Adrenal gland (tissue), 12 donors: Measurements from ENCODE around the gene THSD7B. TPM values are rescaled to one million over a fixed set of nuclear protein-coding genes. Genes with fewer than 3 reads are reported as not detected.

ENCODE experiments used
- DNase-seq, 7 donors: peaks; one replicate each; pipeline ENCODE4 v3.0.0-alpha.2; 2019 to 2020
- H3K27ac ChIP-seq, 5 donors: fragments of 200-600 bp; sonication (generic) in 4 of 5; 1 replicate in 3 of 5; 2 replicates in 2 of 5; pipeline versions ENCODE4 v1.5.1 to v1.8.0; 2016 to 2020; ENCODE audit warnings: mild to moderate bottlenecking in 1 of 5
- H3K27me3 ChIP-seq: fragments of 200-600 bp; 2 replicates; pipeline ENCODE4 v1.8.0; 2021
- H3K36me3 ChIP-seq, 2 donors: fragments of 200-600 bp; replicated peaks in 1 of 2; 1 replicate in 1 of 2; 2 replicates in 1 of 2; pipeline versions ENCODE4 v1.5.1 to v1.8.0; 2018 to 2022
- H3K4me1 ChIP-seq, 2 donors: fragments of 200-600 bp; replicated peaks in 1 of 2; 1 replicate in 1 of 2; 2 replicates in 1 of 2; pipeline versions ENCODE4 v1.5.1 to v1.8.0; 2018 to 2021
- H3K4me3 ChIP-seq, 4 donors: fragments of 200-600 bp; sonication (generic) in 3 of 4; one replicate each; pipeline ENCODE4 v1.5.1; 2016 to 2018
- H3K9me3 ChIP-seq, 3 donors: fragments of 200-600 bp; sonication (generic) in 1 of 3; replicated peaks in 1 of 3; 1 replicate in 2 of 3; 2 replicates in 1 of 3; pipeline versions ENCODE4 v1.5.1 to v1.8.0; 2016 to 2021
- POLR2A ChIP-seq, 2 donors: fragments of 450-650 bp; IDR thresholded peaks; one replicate each; pipeline ENCODE4 v1.6.1; 2017; ENCODE audit warnings: antibody characterized with exemption in 2 of 2, mild to moderate bottlenecking in 2 of 2, moderate library complexity in 1 of 2
- WGBS, 4 donors: extraction: QIAGEN DNeasy Blood & Tissue Kit in 2 of 4; methylation state at CpG; one replicate each; pipeline versions ENCODE4 v1.1.5 to v1.1.7; 2013 to 2017; 5-methylcytosine and 5-hydroxymethylcytosine counted together
- intact Hi-C, 2 donors: fragments of 100-400 bp; cut with DNase I; formaldehyde crosslinking; loops; one replicate each; pipeline versions ENCODE4 v1.14.1 to v1.15.0; 2022 to 2023
- polyA plus RNA-seq, 3 donors: library from polyadenylated mRNA; stranded (reverse); fragments of 200-250 nt in 2 of 3; fragments of 350-450 nt in 1 of 3; fragmentation: Illumina TruSeq in 1 of 3; extraction: RNeasy Lipid Tissue Mini Kit (QIAGEN cat#74804) in 1 of 3; gene quantifications; one replicate each; pipeline ENCODE4 v1.2.3, GENCODE V29; 2013 to 2014
- total RNA-seq, 9 donors: library from RNA; depleted of rRNA in 4 of 9; stranded (reverse); fragments of >200 nt in 4 of 9; fragments of 120-200 nt in 1 of 9; fragmentation: NEBNext Ultra II Directional in 1 of 9; extraction: Animal tissue kit (Norgen Biotek cat#: 25700) in 1 of 9; gene quantifications; one replicate each; pipeline versions ENCODE4 v1.1.0 to v1.2.4, GENCODE V29; 2013 to 2023
- TF ChIP-seq, protein P1 (sequence below), 6 experiments: fragments of 450-650 bp in 4 of 6; fragments of 200-600 bp in 2 of 6; sonication (generic) in 1 of 6; IDR thresholded peaks; 1 replicate in 5 of 6; 2 replicates in 1 of 6; pipeline versions ENCODE4 v1.5.1 to v1.8.0; 2016 to 2021; ENCODE audit warnings: antibody characterized with exemption in 6 of 6, mild to moderate bottlenecking in 2 of 6, moderate library complexity in 1 of 6
- donor health status: healthy with polysubstance abuse.
- donor health status: Bipolar disorder and iron deficiency.
- donor health status: DM: yes; HTN: yes; CAD: no.
- donor health status: DM: no; HTN: no; CAD: no.
- donor health status: DM: no; HTN: no; CAD: no.
- donor health status: DM: yes; HTN: yes; CAD: no.

THSD7B gene
- total and polyA plus RNA-seq, 12 donors = under 0.01 to 0.44 (median 0.12) TPM; not detected in 4

DNA sequence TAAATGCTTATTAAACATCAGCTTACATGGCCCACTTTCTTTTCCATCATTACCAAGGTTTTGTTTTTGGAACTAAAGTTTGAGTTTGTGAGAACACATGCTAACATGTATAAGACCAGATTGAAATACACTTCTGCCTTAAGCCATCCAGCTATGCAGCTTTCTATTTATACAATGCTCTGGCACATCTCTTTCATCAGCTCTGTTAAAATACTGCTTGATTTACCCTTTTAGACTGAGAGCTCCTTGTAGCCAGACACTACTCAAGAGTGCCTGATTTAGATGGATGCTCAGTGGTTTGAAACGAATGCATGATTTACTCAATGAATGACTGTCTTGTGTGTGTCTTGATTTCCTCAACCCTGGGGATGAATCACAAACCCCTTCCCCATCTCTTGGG is 392.5 kb downstream of the THSD7B start:
- 59 to 82% (median 65%) methylated on average over 1 of the region's 1 CpG for WGBS, 4 donors
- Histone ChIP-seq H3K4me1 (no peaks in the 10 kb centered on the region), H3K4me3 (no peak overlapping the region), H3K9me3 (no peaks in the 10 kb centered on the region), H3K27ac (no peak overlapping the region), H3K36me3 (no peaks in the 10 kb centered on the region), H3K27me3 (no peaks in the 10 kb centered on the region)
- TF ChIP-seq, protein P1, sequence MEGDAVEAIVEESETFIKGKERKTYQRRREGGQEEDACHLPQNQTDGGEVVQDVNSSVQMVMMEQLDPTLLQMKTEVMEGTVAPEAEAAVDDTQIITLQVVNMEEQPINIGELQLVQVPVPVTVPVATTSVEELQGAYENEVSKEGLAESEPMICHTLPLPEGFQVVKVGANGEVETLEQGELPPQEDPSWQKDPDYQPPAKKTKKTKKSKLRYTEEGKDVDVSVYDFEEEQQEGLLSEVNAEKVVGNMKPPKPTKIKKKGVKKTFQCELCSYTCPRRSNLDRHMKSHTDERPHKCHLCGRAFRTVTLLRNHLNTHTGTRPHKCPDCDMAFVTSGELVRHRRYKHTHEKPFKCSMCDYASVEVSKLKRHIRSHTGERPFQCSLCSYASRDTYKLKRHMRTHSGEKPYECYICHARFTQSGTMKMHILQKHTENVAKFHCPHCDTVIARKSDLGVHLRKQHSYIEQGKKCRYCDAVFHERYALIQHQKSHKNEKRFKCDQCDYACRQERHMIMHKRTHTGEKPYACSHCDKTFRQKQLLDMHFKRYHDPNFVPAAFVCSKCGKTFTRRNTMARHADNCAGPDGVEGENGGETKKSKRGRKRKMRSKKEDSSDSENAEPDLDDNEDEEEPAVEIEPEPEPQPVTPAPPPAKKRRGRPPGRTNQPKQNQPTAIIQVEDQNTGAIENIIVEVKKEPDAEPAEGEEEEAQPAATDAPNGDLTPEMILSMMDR (IDR thresholded peaks at IDR 0.05) = no peak
- no peak for TF ChIP-seq POLR2A (IDR thresholded peaks at IDR 0.05)
- no peak for DNase-seq
- intact Hi-C loops = no loop called here

DNA sequence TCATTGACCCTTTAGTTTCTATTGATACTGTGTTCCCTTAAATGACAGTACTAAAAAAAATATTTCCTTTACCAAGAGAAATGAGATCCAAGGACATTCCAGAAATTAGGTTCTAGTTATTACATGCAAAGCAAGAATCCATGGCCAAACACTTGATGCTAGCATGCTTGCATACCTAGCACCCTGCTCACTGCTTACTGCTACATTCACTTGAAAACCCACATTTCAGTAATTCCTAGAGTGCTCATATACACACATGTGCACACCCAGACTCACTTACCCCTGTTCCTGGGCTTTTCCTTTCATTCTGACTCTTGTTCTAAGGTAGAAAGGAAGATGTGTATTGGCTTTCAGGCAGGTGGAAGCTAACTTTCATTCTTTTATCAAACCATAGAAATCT is 395.9 kb downstream of the THSD7B start:
- TF ChIP-seq, protein P1 (IDR thresholded peaks at IDR 0.05) = no peak
- TF ChIP-seq POLR2A (IDR thresholded peaks at IDR 0.05) = no peak
- H3K4me1 ChIP-seq = no peaks in the 10 kb centered on the region
- no peak overlapping the region for H3K27ac ChIP-seq
- no peaks in the 10 kb centered on the region for H3K36me3 ChIP-seq
- H3K9me3 ChIP-seq = no peaks in the 10 kb centered on the region
- DNase-seq = no peak
- no peak overlapping the region for H3K4me3 ChIP-seq
- H3K27me3 ChIP-seq = no peaks in the 10 kb centered on the region
- intact Hi-C loops = no loop called here

DNA sequence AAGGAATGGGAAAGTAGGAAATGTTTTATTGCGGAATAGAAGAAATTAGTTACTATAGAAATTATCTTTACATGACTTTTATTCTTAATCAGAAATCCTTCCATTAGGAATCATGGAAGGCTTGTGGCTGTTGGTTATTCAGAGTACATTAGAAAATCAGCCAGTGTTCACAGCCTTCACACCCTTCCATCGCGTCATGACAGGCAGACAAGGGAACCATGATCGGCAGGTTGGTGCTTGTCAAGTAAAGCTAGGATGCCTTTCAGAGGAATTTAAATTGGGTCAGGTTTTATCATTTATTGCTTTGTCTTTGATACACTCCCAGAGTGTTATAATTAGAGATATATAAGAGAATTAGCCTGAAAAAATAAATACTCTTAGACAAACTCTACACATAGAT is 400.6 kb downstream of the THSD7B start:
- no peaks in the 10 kb centered on the region for H3K36me3 ChIP-seq
- WGBS, 4 donors = 80 to 92% (median 89%) methylated on average over 4 of the region's 4 CpGs
- H3K27ac ChIP-seq = no peak overlapping the region
- intact Hi-C loops = no loop called here
- TF ChIP-seq POLR2A (IDR thresholded peaks at IDR 0.05) = no peak
- TF ChIP-seq, protein P1 (IDR thresholded peaks at IDR 0.05) = no peak
- no peak overlapping the region for H3K4me3 ChIP-seq
- H3K9me3 ChIP-seq = no peaks in the 10 kb centered on the region
- no peak for DNase-seq
- no peaks in the 10 kb centered on the region for H3K4me1 ChIP-seq
- no peaks in the 10 kb centered on the region for H3K27me3 ChIP-seq

DNA sequence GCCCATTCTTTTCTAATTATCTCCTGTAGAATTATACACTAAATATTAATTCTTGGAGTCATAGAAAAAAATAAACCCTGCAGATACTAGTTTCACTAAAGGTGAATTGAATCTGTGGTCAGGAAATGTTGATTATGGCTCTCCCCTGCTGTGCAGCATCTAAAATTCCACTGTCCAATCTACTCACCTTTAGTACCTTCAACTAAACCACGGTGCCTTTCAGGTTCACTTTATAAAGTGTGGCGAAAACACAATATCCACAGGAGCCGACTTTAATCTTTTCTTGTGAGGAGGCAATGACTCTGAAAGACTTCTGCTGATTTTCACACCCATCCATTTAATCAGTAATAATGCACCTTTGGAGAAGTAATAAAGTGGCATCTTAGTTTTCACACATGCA is 402.3 kb downstream of the THSD7B start:
- intact Hi-C loops = no loop called here
- no peaks in the 10 kb centered on the region for H3K4me1 ChIP-seq
- H3K9me3 ChIP-seq = no peaks in the 10 kb centered on the region
- TF ChIP-seq, protein P1 (IDR thresholded peaks at IDR 0.05) = no peak
- no peak for TF ChIP-seq POLR2A (IDR thresholded peaks at IDR 0.05)
- H3K4me3 ChIP-seq = no peak overlapping the region
- 74 to 96% (median 91%) methylated on average over 3 of the region's 3 CpGs for WGBS, 4 donors
- no peak for DNase-seq
- H3K27me3 ChIP-seq = no peaks in the 10 kb centered on the region
- H3K27ac ChIP-seq = no peak overlapping the region
- no peaks in the 10 kb centered on the region for H3K36me3 ChIP-seq
